HT1080 (cell line): Measurements from ENCODE around the gene RPRD2. TPM values are rescaled to one million over a fixed set of nuclear protein-coding genes. Genes with fewer than 3 reads are reported as not detected.
"Not testable (repeated sequence)": the region's sequence is repeated elsewhere in the genome, so short reads cannot be mapped to it uniquely, and the experiment has no call there.

Experiments used
- DNase-seq: peaks from one replicate; pipeline ENCODE4 v3.0.0-alpha.2; 2015; ENCODE audit warnings: low read depth
- polyA plus RNA-seq, 2 experiments: library from polyadenylated mRNA; depleted of rRNA; stranded (reverse); fragments of >200 nt; gene quantifications; 2 replicates each; pipeline ENCODE4 v1.2.3, GENCODE V29; 2015
- total RNA-seq: library from RNA; depleted of rRNA; stranded (reverse); fragments of >200 nt; shearing (Covaris generic); gene quantifications from 2 replicates; pipeline ENCODE4 v1.2.3, GENCODE V29; 2014; rRNA removed

The RPRD2 gene
- 5.0 and 8.7 TPM in 2 replicates for total RNA-seq
- polyA plus RNA-seq (2015; cell fraction: cytosol; rRNA removed) = 11.4 and 12.6 TPM in 2 replicates
- polyA plus RNA-seq (2015; cell fraction: nucleus; rRNA removed) = 18.9 and 24.2 TPM in 2 replicates

GRCh38 chr1:150363426-150364230 is at the start of gene RPRD2:
Gene RPRD2 (plus strand): TSS chr1:150364147. CDS start chr1:150364715, 568 bp downstream.
- peak; percentile 98 for DNase-seq

- not testable (repeated sequence) for DNase-seq
Observed at GRCh38 chr1:150314691-150315090, 49.3 kb upstream of the RPRD2 start.

- no peak for DNase-seq
Observed at GRCh38 chr1:150320667-150320978, 43.3 kb upstream of the RPRD2 start.

GRCh38 chr1:150321826-150322166 is 42.2 kb upstream of the RPRD2 start:
- DNase-seq = no peak

GRCh38 chr1:150322310-150322709 is 41.6 kb upstream of the RPRD2 start:
- DNase-seq = no peak

GRCh38 chr1:150332651-150333290 is 31.2 kb upstream of the RPRD2 start:
- no peak for DNase-seq

- DNase-seq = no peak
Observed at GRCh38 chr1:150346316-150346715, 17.6 kb upstream of the RPRD2 start.

- DNase-seq = no peak
Observed at GRCh38 chr1:150352866-150353265, 11.1 kb upstream of the RPRD2 start.

- DNase-seq = no peak
Observed at GRCh38 chr1:150362721-150363425, 1.1 kb upstream of the RPRD2 start.

- DNase-seq = peak; percentile 68
Observed at GRCh38 chr1:150364231-150365003, 470 bp downstream of the RPRD2 start.

- DNase-seq = no peak
Observed at GRCh38 chr1:150365941-150366340, 2.0 kb downstream of the RPRD2 start.

GRCh38 chr1:150366416-150367296 is 2.7 kb downstream of the RPRD2 start:
- no peak for DNase-seq

GRCh38 chr1:150371110-150371509 is 7.2 kb downstream of the RPRD2 start:
- DNase-seq = no peak

- DNase-seq = no peak
Observed at GRCh38 chr1:150372580-150372979, 8.6 kb downstream of the RPRD2 start.

- no peak for DNase-seq
Observed at GRCh38 chr1:150376110-150376509, 12.2 kb downstream of the RPRD2 start.

- DNase-seq = no peak
Observed at GRCh38 chr1:150383631-150384324, 19.8 kb downstream of the RPRD2 start.

GRCh38 chr1:150385537-150386445 is 21.8 kb downstream of the RPRD2 start:
- no peak for DNase-seq

- no peak for DNase-seq
Observed at GRCh38 chr1:150386592-150386991, 22.6 kb downstream of the RPRD2 start.

- no peak for DNase-seq
Observed at GRCh38 chr1:150387200-150387599, 23.3 kb downstream of the RPRD2 start.
